Measurements from ENCODE around the gene ITSN1. TPM values are rescaled to one million over a fixed set of nuclear protein-coding genes. Genes with fewer than 3 reads are reported as not detected.
"Not testable (repeated sequence)": the region's sequence is repeated elsewhere in the genome, so short reads cannot be mapped to it uniquely, and the experiment has no call there.

The ITSN1 gene
- total RNA-seq, 3 donors from 2014 or later: 39.5 to 113 (median 58.3) TPM

DNA sequence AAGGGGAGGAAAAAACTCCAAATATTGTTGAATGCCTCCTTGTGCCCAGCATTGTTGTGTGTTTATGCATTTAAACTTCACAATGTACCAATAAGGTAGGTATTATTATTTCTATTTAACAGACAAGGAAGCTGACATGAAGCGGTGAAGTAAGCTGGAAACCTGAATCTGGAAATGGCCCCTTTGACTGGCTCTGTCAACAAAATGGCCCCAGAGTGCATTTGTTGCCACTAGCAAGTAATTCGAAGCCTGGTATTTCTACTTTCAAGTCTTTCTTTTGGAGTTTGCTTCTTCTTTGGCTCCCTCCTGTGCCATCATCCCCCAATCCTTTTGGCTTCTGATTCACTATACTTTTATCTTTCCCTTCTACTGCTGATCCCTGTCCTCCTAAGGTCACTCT, 23.9 kb upstream of the ITSN1 start:
- DNase-seq (ENCODE audit: low spot score in 2 of 2): no peak
- H3K4me3 ChIP-seq: no peak overlapping the region
- no peaks in the 10 kb centered on the region for H3K9me3 ChIP-seq
- no peaks in the 10 kb centered on the region for H3K36me3 ChIP-seq
- TF ChIP-seq POLR2A (IDR thresholded peaks at IDR 0.05) (no peak), POLR2AphosphoS5 (IDR thresholded peaks at IDR 0.05) (no peak)
- TF ChIP-seq, protein P1, sequence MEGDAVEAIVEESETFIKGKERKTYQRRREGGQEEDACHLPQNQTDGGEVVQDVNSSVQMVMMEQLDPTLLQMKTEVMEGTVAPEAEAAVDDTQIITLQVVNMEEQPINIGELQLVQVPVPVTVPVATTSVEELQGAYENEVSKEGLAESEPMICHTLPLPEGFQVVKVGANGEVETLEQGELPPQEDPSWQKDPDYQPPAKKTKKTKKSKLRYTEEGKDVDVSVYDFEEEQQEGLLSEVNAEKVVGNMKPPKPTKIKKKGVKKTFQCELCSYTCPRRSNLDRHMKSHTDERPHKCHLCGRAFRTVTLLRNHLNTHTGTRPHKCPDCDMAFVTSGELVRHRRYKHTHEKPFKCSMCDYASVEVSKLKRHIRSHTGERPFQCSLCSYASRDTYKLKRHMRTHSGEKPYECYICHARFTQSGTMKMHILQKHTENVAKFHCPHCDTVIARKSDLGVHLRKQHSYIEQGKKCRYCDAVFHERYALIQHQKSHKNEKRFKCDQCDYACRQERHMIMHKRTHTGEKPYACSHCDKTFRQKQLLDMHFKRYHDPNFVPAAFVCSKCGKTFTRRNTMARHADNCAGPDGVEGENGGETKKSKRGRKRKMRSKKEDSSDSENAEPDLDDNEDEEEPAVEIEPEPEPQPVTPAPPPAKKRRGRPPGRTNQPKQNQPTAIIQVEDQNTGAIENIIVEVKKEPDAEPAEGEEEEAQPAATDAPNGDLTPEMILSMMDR (IDR thresholded peaks at IDR 0.05): no peak
- intact Hi-C loops (cut with DNase I; ENCODE audit: low total_unique reads): no loop called here
- no peak overlapping the region for H3K27ac ChIP-seq
- no peaks in the 10 kb centered on the region for H3K4me1 ChIP-seq
- H3K27me3 ChIP-seq: no peaks in the 10 kb centered on the region

DNA sequence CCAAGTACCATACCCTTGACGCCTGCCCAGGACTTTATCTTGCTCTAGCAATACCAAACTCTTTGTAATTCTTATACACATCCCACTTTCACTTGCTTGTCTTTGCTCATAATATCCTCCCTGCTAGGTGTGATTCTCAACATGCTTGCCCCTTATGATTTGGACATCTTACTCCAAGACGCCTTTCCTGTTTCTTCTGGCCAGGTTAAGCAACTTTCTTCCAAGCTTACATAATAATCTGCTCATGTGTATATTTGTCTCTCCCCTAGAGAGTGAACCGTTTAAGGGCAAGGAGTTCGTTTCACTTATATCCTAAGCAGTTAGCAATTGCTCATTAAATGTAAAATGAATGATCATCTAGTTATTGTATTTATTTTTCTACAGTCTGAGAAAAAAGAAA, 22.6 kb upstream of the ITSN1 start:
- Histone ChIP-seq H3K4me3 (no peak overlapping the region), H3K9me3 (no peaks in the 10 kb centered on the region), H3K27ac (no peak overlapping the region), H3K4me1 (no peaks in the 10 kb centered on the region), H3K36me3 (no peaks in the 10 kb centered on the region), H3K27me3 (no peaks in the 10 kb centered on the region)
- intact Hi-C loops (cut with DNase I; ENCODE audit: low total_unique reads): no loop called here
- TF ChIP-seq POLR2AphosphoS5 (IDR thresholded peaks at IDR 0.05) (no peak), POLR2A (IDR thresholded peaks at IDR 0.05) (no peak)
- TF ChIP-seq, protein P1 (IDR thresholded peaks at IDR 0.05): no peak
- DNase-seq (ENCODE audit: low spot score in 2 of 2): no peak

DNA sequence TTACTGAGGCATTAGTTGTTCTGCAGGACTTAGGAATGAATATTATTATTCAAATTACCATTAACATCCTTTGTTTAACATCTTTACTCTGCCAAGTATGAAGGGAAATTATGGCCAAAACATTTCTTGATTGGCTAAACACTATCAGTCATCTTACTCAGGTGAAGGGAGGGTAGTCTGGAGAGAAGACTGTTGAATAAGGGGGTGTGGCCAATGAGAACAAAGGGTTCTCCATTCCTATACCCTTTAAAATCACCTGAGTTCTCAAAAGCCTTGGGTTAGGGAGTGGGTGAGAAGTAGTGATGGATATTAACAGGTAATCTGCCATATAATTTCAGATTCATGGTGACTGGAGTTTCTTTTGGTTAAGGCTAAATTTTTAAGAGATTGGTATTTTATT, 20.0 kb upstream of the ITSN1 start:
- TF ChIP-seq, protein P1 (IDR thresholded peaks at IDR 0.05): no peak
- TF ChIP-seq POLR2A (IDR thresholded peaks at IDR 0.05) (no peak), POLR2AphosphoS5 (IDR thresholded peaks at IDR 0.05) (no peak)
- DNase-seq (ENCODE audit: low spot score in 2 of 2): no peak
- Histone ChIP-seq H3K27ac (no peak overlapping the region), H3K4me1 (no peaks in the 10 kb centered on the region), H3K36me3 (no peaks in the 10 kb centered on the region), H3K27me3 (no peaks in the 10 kb centered on the region), H3K9me3 (no peaks in the 10 kb centered on the region), H3K4me3 (no peak overlapping the region)
- intact Hi-C loops (cut with DNase I; ENCODE audit: low total_unique reads): no loop called here

DNA sequence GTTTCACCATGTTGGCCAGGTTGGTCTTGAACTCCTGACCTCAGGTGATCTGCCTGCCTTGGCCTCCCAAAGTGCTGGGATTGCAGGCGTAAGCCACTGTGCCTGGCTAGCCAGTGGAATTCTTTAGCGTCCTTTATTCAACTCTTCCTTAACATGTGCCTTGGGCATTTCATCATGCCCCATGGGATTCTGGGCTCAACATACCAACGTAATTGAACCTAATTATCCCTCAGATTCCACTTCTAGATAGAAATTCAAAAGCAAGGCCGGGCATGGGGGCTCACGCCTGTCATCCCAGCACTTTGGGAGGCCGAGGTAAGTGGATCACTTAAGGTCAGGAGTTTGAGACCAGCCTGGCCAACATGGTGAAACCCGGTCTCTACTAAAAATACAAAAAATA, 16.1 kb upstream of the ITSN1 start:
- DNase-seq (ENCODE audit: low spot score in 2 of 2); H3K27me3 ChIP-seq; H3K27ac ChIP-seq; H3K9me3 ChIP-seq; H3K4me3 ChIP-seq; H3K36me3 ChIP-seq; H3K4me1 ChIP-seq; intact Hi-C loops (cut with DNase I; ENCODE audit: low total_unique reads): not testable (repeated sequence)

DNA sequence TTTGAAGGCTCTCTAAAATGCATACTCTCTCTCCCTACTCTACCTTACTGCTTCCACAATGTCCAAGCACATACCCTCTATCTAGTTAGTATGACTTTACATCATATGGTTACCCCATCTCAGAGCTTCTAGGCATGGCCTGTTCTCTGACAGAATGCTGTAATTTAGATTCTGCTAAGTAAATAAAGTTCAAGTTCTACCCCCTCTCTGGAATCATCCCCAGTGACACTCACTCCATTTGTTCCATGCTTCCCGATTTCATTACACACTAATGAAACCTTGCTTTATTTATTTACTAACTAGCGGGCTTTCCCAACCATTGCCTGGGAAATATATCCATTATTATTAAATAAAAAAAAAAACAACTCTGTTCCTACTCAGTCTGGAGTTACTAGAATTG, 8.0 kb upstream of the ITSN1 start:
- no peak overlapping the region for H3K4me3 ChIP-seq
- no peak overlapping the region for H3K27ac ChIP-seq
- H3K27me3 ChIP-seq: no peaks in the 10 kb centered on the region
- DNase-seq (ENCODE audit: low spot score in 2 of 2): no peak
- TF ChIP-seq, protein P1 (IDR thresholded peaks at IDR 0.05): no peak
- TF ChIP-seq POLR2A (IDR thresholded peaks at IDR 0.05): no peak
- no peak for TF ChIP-seq POLR2AphosphoS5 (IDR thresholded peaks at IDR 0.05)
- intact Hi-C loops (cut with DNase I; ENCODE audit: low total_unique reads): loop anchor here (5.0 kb wide), 1 partner anchor 882 kb away; no protein-coding TSS in a partner anchor
- H3K9me3 ChIP-seq: no peaks in the 10 kb centered on the region
- no peaks in the 10 kb centered on the region for H3K4me1 ChIP-seq
- no peaks in the 10 kb centered on the region for H3K36me3 ChIP-seq
